HG03558 (cell line): ENCODE results near the gene WDFY1.
A peak's percentile ranks its signal among the peaks of the same experiment; 100 is the strongest.

Experiments used
- ATAC-seq: cut with Tn5 transposase; IDR thresholded peaks from one replicate; pipeline ENCODE4 v1.9.1; 2021; ENCODE audit warnings: moderate number of reproducible peaks; ENCODE audit not compliant: unreplicated experiment; ENCODE audit errors: extremely low read depth

WDFY1 gene, protein sequence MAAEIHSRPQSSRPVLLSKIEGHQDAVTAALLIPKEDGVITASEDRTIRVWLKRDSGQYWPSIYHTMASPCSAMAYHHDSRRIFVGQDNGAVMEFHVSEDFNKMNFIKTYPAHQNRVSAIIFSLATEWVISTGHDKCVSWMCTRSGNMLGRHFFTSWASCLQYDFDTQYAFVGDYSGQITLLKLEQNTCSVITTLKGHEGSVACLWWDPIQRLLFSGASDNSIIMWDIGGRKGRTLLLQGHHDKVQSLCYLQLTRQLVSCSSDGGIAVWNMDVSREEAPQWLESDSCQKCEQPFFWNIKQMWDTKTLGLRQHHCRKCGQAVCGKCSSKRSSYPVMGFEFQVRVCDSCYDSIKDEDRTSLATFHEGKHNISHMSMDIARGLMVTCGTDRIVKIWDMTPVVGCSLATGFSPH

GRCh38 chr2:223944703-223945531 is at the start of gene WDFY1:
Gene WDFY1 (minus strand): TSS chr2:223945335. CDS start chr2:223945284, 51 bp downstream.
- ATAC-seq, result peak; percentile 60

- no peak for ATAC-seq
Observed at GRCh38 chr2:223994562-223995162, 49.5 kb upstream of the WDFY1 start.

DNA sequence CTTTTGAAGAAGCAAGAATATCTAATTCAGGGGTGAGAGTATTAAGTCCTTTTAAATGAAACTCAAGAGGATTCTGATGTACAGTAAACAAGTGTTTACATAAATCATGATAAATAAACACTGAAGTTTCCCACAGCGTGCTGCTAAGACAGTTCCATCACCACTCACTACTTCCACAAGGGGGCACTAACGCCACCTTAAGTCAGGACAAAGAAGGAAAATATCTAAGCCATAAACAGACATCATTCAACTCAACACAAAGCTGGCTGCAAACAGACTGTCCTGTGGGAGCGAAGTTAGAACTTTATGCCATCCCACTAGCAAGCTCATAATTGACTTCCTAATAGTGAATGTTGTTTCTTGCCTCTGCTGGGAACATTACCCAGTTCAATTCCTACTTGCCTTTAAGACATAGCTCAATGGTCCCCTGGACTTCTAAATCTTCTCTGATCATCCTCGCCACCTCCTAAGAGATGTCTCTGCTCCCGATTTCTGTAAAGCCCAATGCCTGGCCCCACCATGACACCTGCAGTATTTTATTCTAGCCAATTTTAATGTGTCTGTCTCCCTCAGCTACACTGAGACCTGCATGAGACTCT is 48.6 kb upstream of the WDFY1 start:
- peak; percentile 66 for ATAC-seq

DNA sequence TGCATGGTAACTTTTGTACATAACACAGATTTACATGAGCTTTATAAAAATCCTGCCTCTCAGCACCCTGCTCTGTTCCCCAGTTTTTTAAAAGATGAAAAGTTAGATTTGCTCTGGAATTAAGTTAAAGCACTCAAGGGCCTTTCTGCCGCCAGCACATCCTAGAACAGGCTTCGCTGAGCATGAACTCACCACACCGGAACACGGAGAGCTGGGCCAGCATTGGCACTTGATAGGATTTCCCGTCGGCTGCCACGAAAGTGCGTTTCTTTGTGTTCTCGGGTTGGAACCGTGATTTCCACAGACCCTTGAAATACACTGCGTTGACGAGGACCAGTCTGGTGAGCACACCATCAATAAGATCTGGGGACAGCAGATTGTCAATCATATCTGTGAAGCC is 46.5 kb upstream of the WDFY1 start:
- ATAC-seq, result no peak

DNA sequence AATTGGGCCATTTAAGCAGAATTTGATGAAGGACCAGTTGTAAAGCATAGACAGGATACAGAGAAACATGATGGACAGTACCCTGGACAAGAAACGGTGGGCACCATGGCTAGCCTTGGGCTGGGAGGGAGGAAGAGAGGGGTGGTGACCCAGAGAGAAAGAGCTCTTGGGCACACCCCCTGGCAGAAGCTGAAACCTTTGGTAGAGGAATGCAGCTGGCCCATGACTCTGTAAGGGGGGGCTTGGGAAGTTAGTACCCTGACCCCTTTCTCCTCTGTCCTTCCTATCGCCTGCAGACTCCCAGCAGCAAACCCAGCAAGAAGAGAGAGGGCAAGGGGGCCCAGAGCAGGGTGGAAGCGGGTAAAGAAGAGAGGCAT is 44.7 kb upstream of the WDFY1 start:
- ATAC-seq, result no peak

DNA sequence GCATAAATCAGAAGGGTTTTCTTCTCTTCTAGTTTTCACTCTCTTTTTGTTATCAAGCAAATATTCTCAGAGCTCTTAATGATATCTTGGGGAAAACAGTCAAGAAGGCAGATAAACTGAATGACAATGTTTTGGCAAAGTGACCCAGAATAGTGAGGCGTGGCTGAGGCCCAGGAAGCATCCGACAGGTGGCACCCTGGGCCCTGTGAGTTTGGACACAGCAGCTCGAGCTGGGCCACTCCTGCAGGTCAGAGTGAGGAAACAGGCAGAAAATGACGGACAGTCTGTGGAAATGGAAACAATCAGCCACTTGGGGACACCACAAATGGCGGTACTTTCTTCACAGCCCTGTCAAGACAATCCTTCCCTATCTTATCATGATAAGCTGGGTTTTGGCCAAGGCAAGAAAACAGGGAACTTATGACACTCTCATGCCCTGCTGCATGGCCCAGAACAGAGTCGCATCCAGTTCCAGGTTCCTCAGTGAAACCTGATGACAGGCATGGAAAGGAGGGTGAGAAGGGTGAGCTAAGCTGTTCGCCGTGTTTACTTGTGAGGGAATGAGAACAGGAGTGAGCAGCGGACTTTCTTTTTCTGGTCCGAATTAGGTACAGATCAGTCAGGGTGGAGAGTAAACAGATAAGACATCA is 44.2 kb upstream of the WDFY1 start:
- ATAC-seq, result no peak

DNA sequence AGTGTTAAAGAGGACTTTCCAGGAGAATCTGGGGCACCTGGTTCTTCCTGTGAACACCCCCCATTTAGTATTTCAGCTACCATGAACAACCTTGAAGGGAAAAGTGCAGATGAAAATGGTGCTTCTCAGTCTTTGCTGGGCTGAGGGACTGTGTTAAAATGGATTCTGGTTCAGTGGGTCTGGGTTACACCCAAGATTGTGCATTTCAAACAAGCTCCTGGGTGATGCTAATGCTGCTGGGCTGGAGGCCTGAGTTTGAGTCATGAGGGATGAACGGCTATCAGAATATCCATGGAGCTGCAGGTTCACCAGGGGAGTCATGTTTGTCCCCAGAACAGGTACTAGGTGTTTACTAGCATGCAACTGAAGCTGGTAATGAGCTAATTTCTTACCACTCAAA is 36.1 kb upstream of the WDFY1 start:
- ATAC-seq, result no peak

- no peak for ATAC-seq
Observed at GRCh38 chr2:223980803-223981202, 35.7 kb upstream of the WDFY1 start.

GRCh38 chr2:223980397-223980735 is 35.2 kb upstream of the WDFY1 start:
- no peak for ATAC-seq

DNA sequence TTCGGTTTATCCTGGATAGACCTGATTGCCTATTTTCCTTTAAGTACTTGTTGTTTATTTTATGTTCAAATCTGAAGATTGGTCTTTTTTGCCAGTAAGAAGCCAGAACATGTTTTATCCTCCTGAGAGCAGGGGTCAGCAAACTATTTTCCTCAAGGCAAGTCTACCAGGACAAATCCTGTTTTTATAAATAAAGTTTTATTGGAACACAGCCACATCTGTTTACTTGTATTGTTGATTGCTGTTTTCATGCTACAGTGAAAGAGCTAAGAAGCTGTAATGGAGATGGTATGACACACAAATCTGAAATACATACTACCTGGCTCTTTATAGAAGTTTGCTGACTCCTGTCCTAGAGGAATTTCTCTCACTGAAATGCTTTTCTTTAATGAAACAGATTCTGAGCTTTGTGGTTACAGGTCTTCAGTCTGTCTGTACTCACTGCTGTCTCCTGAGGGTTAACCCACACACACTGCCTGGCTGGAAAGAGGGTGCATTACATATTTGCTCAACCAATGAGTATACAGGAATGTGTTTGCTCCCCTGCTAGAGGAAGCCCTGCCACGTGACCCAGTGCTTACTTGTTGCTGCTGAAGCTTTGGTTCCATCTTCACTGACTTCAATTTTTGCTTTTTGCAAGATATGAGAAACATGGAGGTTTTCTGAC is 34.7 kb upstream of the WDFY1 start:
- ATAC-seq, result no peak

DNA sequence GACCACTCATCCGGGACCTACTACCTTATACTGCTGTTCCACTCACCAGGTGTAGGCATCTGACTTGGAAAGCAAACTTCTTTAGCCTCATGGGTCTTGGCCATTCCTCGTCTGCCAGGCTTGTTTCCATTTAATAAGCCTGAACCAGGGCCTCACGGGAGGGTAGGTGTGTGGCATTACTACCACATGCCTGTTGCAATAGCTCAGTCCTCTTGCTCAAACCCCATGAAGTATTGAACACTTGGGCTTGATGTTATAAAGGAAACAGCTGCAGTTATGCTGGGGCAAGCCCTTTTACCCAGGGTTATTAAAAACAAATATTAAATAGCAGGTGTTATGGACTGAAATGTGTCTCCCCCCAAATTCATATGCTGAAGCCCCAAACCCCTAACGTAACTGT is 33.3 kb upstream of the WDFY1 start:
- ATAC-seq, result no peak

GRCh38 chr2:223976635-223977226 is 31.6 kb upstream of the WDFY1 start:
- ATAC-seq, result no peak

DNA sequence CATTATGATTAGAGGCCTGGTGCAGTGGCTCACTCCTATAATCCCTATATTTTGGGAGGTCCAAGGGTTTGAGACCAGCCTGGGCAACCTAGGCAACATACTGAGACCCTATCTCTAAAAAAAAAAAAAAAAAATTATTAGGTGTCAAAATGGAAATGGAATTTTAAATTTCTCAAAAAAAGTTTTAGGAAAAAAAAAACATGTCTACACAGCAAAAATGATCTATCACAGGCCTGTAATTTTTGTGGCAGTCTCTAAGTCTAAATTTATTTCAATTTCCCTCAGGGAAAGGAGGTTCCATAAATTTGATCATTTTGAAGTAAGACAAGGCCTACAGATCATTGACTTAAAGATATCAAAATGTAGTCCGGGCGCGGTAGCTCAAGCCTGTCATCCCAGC is 28.5 kb upstream of the WDFY1 start:
- ATAC-seq, result no peak

DNA sequence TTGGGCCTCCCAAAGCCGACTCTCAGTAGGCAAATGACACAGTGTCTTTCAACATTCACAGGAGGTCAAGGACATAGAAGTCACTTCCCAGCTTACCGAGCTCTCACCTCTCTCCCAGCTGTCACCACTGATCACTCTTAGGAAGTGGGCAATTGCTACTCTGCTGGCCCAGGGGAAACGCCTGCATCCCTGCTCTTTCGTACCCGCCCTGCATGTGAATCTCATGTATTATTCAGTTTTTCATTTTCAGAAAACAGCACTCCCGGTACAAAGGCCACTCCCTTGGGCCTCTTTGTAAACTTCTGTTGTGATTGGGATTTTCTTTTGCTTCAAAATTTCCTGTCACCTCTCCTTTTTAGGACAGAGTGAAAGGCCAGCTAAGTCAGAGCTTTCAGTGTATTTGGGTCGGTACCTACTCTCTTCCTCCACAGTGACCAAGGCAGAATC is 27.5 kb upstream of the WDFY1 start:
- ATAC-seq, result no peak

- no peak for ATAC-seq
Observed at GRCh38 chr2:223971731-223972130, 26.6 kb upstream of the WDFY1 start.

DNA sequence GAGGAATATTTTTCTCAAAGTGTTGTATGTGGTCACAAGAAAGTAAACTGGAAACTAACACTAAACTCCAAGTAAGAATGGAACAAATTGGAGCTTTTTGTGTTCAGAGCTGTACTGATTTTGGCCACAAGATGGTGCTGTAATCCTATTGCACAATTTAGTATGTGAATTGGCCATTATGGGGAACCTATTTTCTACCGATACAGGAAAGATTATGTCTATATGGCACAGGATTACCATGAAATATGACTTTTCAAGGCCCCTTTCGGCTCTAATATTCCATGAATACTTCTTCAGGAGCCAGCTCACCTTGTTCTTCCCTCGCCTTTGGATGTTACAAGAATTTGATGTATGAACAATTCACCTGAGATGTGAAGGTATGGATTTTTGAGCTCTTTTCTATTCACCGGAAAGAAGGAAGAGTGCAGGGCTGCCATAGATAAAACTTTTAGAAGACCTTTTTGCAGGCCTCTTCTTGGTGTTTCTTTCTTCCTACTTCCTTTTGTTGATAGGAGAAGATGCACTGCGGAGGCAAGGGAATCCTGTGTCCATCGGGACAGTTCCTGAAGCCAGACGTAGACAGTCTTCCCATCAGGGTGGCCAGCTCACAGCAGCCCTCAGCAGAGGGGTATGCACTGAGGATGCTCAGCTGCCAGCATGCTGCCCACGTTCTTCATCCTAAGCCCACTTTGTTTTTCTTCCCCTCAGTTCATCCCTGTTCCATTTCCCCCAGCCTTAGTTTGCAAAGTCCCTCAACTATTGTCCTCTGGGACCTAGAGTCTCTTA is 25.4 kb upstream of the WDFY1 start:
- ATAC-seq, result no peak

- no peak for ATAC-seq
Observed at GRCh38 chr2:223969856-223970255, 24.7 kb upstream of the WDFY1 start.

- ATAC-seq, result no peak
Observed at GRCh38 chr2:223969315-223969714, 24.2 kb upstream of the WDFY1 start.

DNA sequence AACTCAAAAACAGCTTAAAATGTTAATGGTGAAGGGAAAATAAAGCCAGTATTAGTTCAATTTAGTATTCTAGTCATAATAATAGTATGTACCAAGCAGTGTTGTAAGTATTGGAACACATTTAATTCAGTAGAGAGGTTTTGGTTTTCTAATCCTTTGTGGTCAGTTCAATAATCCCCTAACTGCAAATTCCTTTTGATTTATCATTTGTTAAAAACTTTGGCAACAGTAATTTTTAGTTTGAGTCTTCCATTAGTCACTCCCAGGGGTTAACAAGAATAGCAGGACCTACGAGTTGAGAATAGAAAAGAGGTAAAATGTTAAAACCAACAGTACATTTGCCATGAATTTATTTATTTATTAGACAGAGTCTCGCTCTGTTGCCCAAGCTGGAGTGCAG is 22.8 kb upstream of the WDFY1 start:
- ATAC-seq, result no peak
